Liver (tissue), 9 donors: ENCODE data around the gene GCN1. TPM values are rescaled to one million over a fixed set of nuclear protein-coding genes. Genes with fewer than 3 reads are reported as not detected.

Source experiments
- DNase-seq: peaks from one replicate; pipeline ENCODE4 v3.0.0-alpha.2; 2017; ENCODE audit warnings: low spot score
- H3K27ac ChIP-seq, 2 donors: one replicate each; pipeline ENCODE4 v1.7.0; 2013; ENCODE audit warnings: inconsistent platforms in 2 of 2, low read length in 2 of 2, control low read depth in 1 of 2, low read depth in 1 of 2, mild to moderate bottlenecking in 1 of 2
- H3K27me3 ChIP-seq, 4 donors: one replicate each; pipeline versions ENCODE4 v1.6.1 to v1.7.0; 2013; ENCODE audit warnings: low read length in 3 of 4, inconsistent platforms in 1 of 4, mild to moderate bottlenecking in 1 of 4, moderate library complexity in 1 of 4; ENCODE audit not compliant: control insufficient read depth in 4 of 4, insufficient read depth in 4 of 4
- H3K36me3 ChIP-seq, 4 donors: one replicate each; pipeline versions ENCODE4 v1.6.1 to v1.7.0; 2013; ENCODE audit warnings: low read length in 3 of 4, mild to moderate bottlenecking in 3 of 4, low read depth in 1 of 4, moderate library complexity in 1 of 4; ENCODE audit not compliant: control insufficient read depth in 4 of 4, insufficient read depth in 3 of 4
- H3K4me1 ChIP-seq, 4 donors: one replicate each; pipeline versions ENCODE4 v1.6.1 to v1.7.0; 2013; ENCODE audit warnings: low read length in 3 of 4, mild to moderate bottlenecking in 3 of 4, moderate library complexity in 1 of 4; ENCODE audit not compliant: control insufficient read depth in 4 of 4, insufficient read depth in 4 of 4
- H3K4me3 ChIP-seq, 3 donors: one replicate each; pipeline versions ENCODE4 v1.6.1 to v1.7.0; 2013; ENCODE audit warnings: low read length in 3 of 3, control low read depth in 1 of 3, low read depth in 1 of 3, mild to moderate bottlenecking in 1 of 3
- H3K9ac ChIP-seq, 2 donors: one replicate each; pipeline ENCODE4 v1.7.0; 2013; ENCODE audit warnings: low read length in 2 of 2, mild to moderate bottlenecking in 2 of 2, moderate library complexity in 2 of 2, control low read depth in 1 of 2, low read depth in 1 of 2
- H3K9me3 ChIP-seq, 4 donors: one replicate each; pipeline versions ENCODE4 v1.6.1 to v1.7.0; 2013; ENCODE audit warnings: low read length in 3 of 4; ENCODE audit not compliant: control insufficient read depth in 4 of 4
- ATF3 ChIP-seq: IDR thresholded peaks from 2 replicates; pipeline ENCODE4 v1.6.1; 2016; ENCODE audit warnings: antibody characterized with exemption
- CTCF ChIP-seq: fragments of 150-350 bp; IDR thresholded peaks from 2 replicates; pipeline ENCODE4 v1.5.1; 2017; ENCODE audit warnings: improper control_type of control experiment, low read depth, low read length; ENCODE audit not compliant: missing input control
- EGR1 ChIP-seq, 2 donors: IDR thresholded peaks; 2 replicates each; pipeline ENCODE4 v1.6.1; 2016 to 2018; ENCODE audit warnings: antibody characterized with exemption in 2 of 2, low read depth in 2 of 2
- FOXA2 ChIP-seq: IDR thresholded peaks from 2 replicates; pipeline ENCODE4 v1.6.1; 2016; ENCODE audit warnings: antibody characterized with exemption
- GABPA ChIP-seq, 2 donors: IDR thresholded peaks in 1 of 2; conservative IDR thresholded peaks in 1 of 2; 2 replicates each; pipeline ENCODE4 v1.6.1; 2016; ENCODE audit warnings: antibody characterized with exemption in 2 of 2, mild to moderate bottlenecking in 1 of 2, moderate library complexity in 1 of 2
- HNF4A ChIP-seq, 2 donors: conservative IDR thresholded peaks; 2 replicates each; pipeline ENCODE4 v1.6.1; 2016; ENCODE audit warnings: antibody characterized with exemption in 2 of 2, mild to moderate bottlenecking in 2 of 2
- HNF4G ChIP-seq: IDR thresholded peaks from 2 replicates; pipeline ENCODE4 v1.6.1; 2016; ENCODE audit warnings: antibody characterized with exemption
- JUND ChIP-seq, 2 donors: IDR thresholded peaks; 2 replicates each; pipeline ENCODE4 v1.6.1; 2016; ENCODE audit warnings: antibody characterized with exemption in 2 of 2
- MAX ChIP-seq: IDR thresholded peaks from 2 replicates; pipeline ENCODE4 v1.6.1; 2016; ENCODE audit warnings: antibody characterized with exemption
- NR2F2 ChIP-seq: IDR thresholded peaks from 2 replicates; pipeline ENCODE4 v1.6.1; 2016; ENCODE audit warnings: antibody characterized with exemption
- RAD21 ChIP-seq, 2 donors: IDR thresholded peaks; 2 replicates each; pipeline ENCODE4 v1.6.1; 2016; ENCODE audit warnings: antibody characterized with exemption in 2 of 2, mild to moderate bottlenecking in 2 of 2
- REST ChIP-seq: IDR thresholded peaks from 2 replicates; pipeline ENCODE4 v1.6.1; 2016; ENCODE audit warnings: antibody characterized with exemption, mild to moderate bottlenecking
- RXRA ChIP-seq, 2 donors: IDR thresholded peaks; 2 replicates each; pipeline ENCODE4 v1.6.1; 2017 to 2018; ENCODE audit warnings: antibody characterized with exemption in 2 of 2, mild to moderate bottlenecking in 1 of 2
- SP1 ChIP-seq: IDR thresholded peaks from 2 replicates; pipeline ENCODE4 v1.6.1; 2018; ENCODE audit warnings: antibody characterized with exemption, mild to moderate bottlenecking
- TAF1 ChIP-seq: conservative IDR thresholded peaks from 2 replicates; pipeline ENCODE4 v1.6.1; 2016; ENCODE audit warnings: antibody characterized with exemption, mild to moderate bottlenecking
- YY1 ChIP-seq: IDR thresholded peaks from 2 replicates; pipeline ENCODE4 v1.6.1; 2016; ENCODE audit warnings: antibody characterized with exemption, mild to moderate bottlenecking
- ZBTB33 ChIP-seq: IDR thresholded peaks from 2 replicates; pipeline ENCODE4 v1.6.1; 2016; ENCODE audit warnings: antibody characterized with exemption
- WGBS: extraction: QIAGEN DNeasy Blood & Tissue Kit; methylation state at CpG from one replicate; pipeline ENCODE4 v1.1.7; 2013; 5-methylcytosine and 5-hydroxymethylcytosine counted together
- polyA plus RNA-seq, 2 donors: library from polyadenylated mRNA; stranded (reverse) in 1 of 2; unstranded in 1 of 2; fragments of 200-250 nt in 1 of 2; fragments of >200 nt in 1 of 2; fragmentation: Nextera tagmentation in 1 of 2; extraction: Ambion mirVana in 1 of 2; gene quantifications; one replicate each; pipeline versions ENCODE4 v1.2.1 to v1.2.3, GENCODE V29; 2013 to 2015
- total RNA-seq, 2 donors: library from RNA; depleted of rRNA; stranded (reverse); fragments of >200 nt; gene quantifications; one replicate each; pipeline ENCODE4 v1.2.3, GENCODE V29; 2014
- donor health status: healthy.
- donor health status: healthy.
- donor health status: healthy.
- donor health status: healthy.
- donor health status: healthy.

Gene GCN1
- total and polyA plus RNA-seq, 4 donors, result 7.3 to 78.6 (median 25.8) TPM

- H3K4me3 ChIP-seq, result no peak overlapping the region
- no peak overlapping the region for H3K9ac ChIP-seq
- peaks cover 13 to 70% (median 39%) of the 10 kb centered on the region in 4 donors for H3K36me3 ChIP-seq
- H3K9me3 ChIP-seq, result no peaks in the 10 kb centered on the region
- TF ChIP-seq RXRA (IDR thresholded peaks at IDR 0.05) (no peak), ZBTB33 (no peak), HNF4A (conservative IDR thresholded peaks at IDR 0.05) (no peak), EGR1 (IDR thresholded peaks at IDR 0.05; ENCODE audit: low read depth in 2 of 2) (no peak), TAF1 (no peak), SP1 (no peak), FOXA2 (no peak), REST (no peak), HNF4G (no peak), ATF3 (no peak), JUND (IDR thresholded peaks at IDR 0.05) (no peak), RAD21 (IDR thresholded peaks at IDR 0.05) (no peak), MAX (no peak), CTCF (no peak), YY1 (no peak)
- 95% methylated on average over 4 of the region's 4 CpGs for WGBS
- H3K27me3 ChIP-seq, result no peaks in the 10 kb centered on the region
- H3K4me1 ChIP-seq, result peaks cover 0 to 4% (median under 1%) of the 10 kb centered on the region in 4 donors
- H3K27ac ChIP-seq, result no peak overlapping the region
- no peak for DNase-seq
Observed at GRCh38 chr12:120168337-120168736, 26.2 kb downstream of the GCN1 start.

GRCh38 chr12:120167529-120168095 is 26.9 kb downstream of the GCN1 start:
- Histone ChIP-seq H3K9me3 (no peaks in the 10 kb centered on the region), H3K9ac (no peak overlapping the region), H3K36me3 (peaks cover 11 to 70% (median 35%) of the 10 kb centered on the region in 4 donors), H3K27me3 (no peaks in the 10 kb centered on the region), H3K4me1 (peaks cover 0 to 11% (median 7%) of the 10 kb centered on the region in 4 donors), H3K4me3 (no peak overlapping the region), H3K27ac (no peak overlapping the region)
- WGBS, result 93% methylated on average over 6 of the region's 6 CpGs
- DNase-seq, result no peak
- TF ChIP-seq YY1 (no peak), RAD21 (IDR thresholded peaks at IDR 0.05) (no peak), FOXA2 (no peak), NR2F2 (no peak), ZBTB33 (no peak), TAF1 (no peak), MAX (no peak), GABPA (IDR thresholded peaks at IDR 0.05 in 1 of 2, conservative IDR thresholded peaks at IDR 0.05 in 1 of 2) (no peak), ATF3 (no peak), HNF4G (no peak), JUND (IDR thresholded peaks at IDR 0.05) (no peak)
